MG63 (cell line): ENCODE results near the gene DHDH. TPM values are rescaled to one million over a fixed set of nuclear protein-coding genes. Genes with fewer than 3 reads are reported as not detected.

Experiments
- DNase-seq: peaks from one replicate; pipeline ENCODE4 v3.0.0-alpha.2; 2020
- H3K27me3 ChIP-seq: fragments of 250-450 bp; sonication (Bioruptor Pico); 2 replicates; pipeline ENCODE4 v1.5.1; 2020; ENCODE audit warnings: mild to moderate bottlenecking, moderate library complexity
- H3K36me3 ChIP-seq: fragments of 250-450 bp; sonication (Bioruptor Pico); 2 replicates; pipeline ENCODE4 v1.5.1; 2020; ENCODE audit warnings: mild to moderate bottlenecking, moderate library complexity
- H3K4me3 ChIP-seq: fragments of 250-450 bp; sonication (Bioruptor Pico); 2 replicates; pipeline ENCODE4 v1.5.1; 2020; ENCODE audit warnings: mild to moderate bottlenecking, moderate library complexity
- H3K9me3 ChIP-seq: fragments of 250-450 bp; sonication (Bioruptor Pico); 2 replicates; pipeline ENCODE4 v1.5.1; 2020; ENCODE audit warnings: mild to moderate bottlenecking, moderate library complexity
- total RNA-seq: library from RNA; depleted of rRNA; stranded (reverse); fragments of >200 nt; shearing (Covaris generic); gene quantifications from 2 replicates; pipeline ENCODE4 v1.2.3, GENCODE V29; 2014; ENCODE audit warnings: low replicate concordance

The DHDH gene
- total RNA-seq, 1 experiment from 2014 or later = not detected

DNA sequence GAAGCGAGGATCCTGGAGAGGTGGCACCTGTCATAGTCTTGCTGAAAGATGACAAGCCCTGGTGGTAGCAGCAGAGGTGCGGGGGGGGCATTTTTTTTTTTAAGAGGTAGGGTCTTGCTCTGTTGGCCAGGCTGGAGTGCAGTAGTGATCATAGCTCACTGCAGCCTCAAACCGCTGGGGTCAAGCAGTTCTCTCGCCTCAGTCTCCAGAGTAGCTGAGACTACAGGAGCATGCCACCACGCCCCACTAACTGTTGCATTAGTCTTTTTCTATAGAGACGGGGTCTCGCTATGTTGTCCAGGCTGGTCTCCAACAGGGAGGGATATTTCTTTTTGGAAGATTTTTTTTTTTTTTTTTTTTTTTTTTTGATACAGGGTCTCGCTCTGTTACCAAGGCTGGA lies 24.5 kb downstream of the DHDH start:
- DNase-seq = no peak
- H3K36me3 ChIP-seq = peaks cover 28% of the 10 kb centered on the region
- no peak overlapping the region for H3K4me3 ChIP-seq
- H3K27me3 ChIP-seq = no peaks in the 10 kb centered on the region
- H3K9me3 ChIP-seq = no peaks in the 10 kb centered on the region

- H3K36me3 ChIP-seq = peaks cover 28% of the 10 kb centered on the region
- DNase-seq = no peak
- H3K27me3 ChIP-seq = no peaks in the 10 kb centered on the region
- H3K9me3 ChIP-seq = no peaks in the 10 kb centered on the region
- no peak overlapping the region for H3K4me3 ChIP-seq
These were observed 26.1 kb downstream of the DHDH start for GRCh38 chr19:48959341-48960239.

DNA sequence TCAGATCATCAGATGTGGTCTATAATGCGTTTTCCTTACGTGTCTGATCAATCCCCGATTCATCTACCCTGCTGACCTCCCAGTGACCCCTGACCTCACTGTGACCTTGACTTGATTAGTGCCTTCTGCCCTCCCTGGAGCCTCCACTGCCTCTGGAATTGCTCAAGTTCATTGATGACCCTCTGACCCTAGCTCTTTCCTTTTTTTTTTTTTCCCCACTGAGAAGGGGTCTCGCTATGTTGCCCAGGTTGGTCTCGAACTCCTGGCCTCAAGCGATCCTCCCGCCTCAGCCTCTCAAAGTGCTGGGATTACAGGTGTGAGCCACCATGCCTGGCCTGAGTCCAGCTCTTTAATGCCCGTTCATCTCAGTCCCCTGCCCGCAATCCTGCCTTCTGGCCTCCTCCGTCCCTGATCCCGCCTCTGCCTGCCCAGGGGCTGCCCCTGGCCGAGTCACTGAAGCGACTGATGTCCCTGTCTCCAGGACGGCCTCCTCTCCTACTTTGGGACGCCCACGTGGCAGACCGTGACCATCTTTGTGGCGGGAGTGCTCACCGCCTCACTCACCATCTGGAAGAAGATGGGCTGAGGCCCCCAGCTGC lies 27.7 kb downstream of the DHDH start:
- H3K9me3 ChIP-seq = no peaks in the 10 kb centered on the region; the same call in 1 of the 2 replicates
- DNase-seq = no peak
- peaks cover 22% of the 10 kb centered on the region for H3K36me3 ChIP-seq
- no peaks in the 10 kb centered on the region for H3K27me3 ChIP-seq
- H3K4me3 ChIP-seq = no peak overlapping the region

DNA sequence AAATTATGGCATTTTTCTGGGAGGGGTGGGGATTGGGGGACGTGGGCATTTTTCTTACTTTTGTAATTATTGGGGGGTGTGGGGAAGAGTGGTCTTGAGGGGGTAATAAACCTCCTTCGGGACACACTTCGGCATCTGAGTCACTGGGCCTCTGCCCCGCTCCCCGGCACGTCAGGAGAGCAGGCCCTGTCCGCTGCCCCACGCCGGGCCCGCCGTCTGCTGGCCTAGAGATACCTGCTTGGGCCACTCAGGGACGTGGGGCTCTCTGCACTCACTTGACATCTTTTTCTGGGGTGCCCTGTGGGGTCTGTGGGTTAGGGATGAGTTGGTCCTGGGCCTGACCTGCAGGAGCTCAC lies 28.2 kb downstream of the DHDH start:
- DNase-seq = no peak
- Histone ChIP-seq H3K27me3 (no peaks in the 10 kb centered on the region), H3K36me3 (peaks cover 25% of the 10 kb centered on the region), H3K4me3 (no peak overlapping the region), H3K9me3 (no peaks in the 10 kb centered on the region; the same call in 1 of the 2 replicates)

GRCh38 chr19:48962029-48962848 lies 28.7 kb downstream of the DHDH start:
- Histone ChIP-seq H3K4me3 (no peak overlapping the region), H3K36me3 (peaks cover 28% of the 10 kb centered on the region), H3K27me3 (no peaks in the 10 kb centered on the region), H3K9me3 (no peaks in the 10 kb centered on the region; the same call in 1 of the 2 replicates)
- DNase-seq = peak; percentile 35

DNA sequence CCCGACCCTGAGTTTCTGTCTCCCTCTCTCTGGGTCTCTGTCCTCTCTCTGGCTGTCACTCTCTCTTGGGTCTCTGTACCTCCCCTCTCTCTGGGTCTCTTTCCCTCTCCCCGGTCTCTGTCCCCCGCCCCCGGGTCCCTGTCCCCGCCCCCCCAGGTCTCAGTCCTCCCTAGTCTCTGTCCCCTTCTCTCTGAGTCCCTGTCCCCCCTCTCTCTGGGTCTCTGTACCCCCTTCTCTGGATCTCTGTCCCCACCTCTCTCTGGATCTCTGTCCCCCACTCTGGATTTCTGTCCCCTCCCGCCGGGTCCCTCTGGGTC lies 29.3 kb downstream of the DHDH start:
- H3K9me3 ChIP-seq = no peaks in the 10 kb centered on the region; the same call in 1 of the 2 replicates
- H3K4me3 ChIP-seq = no peak overlapping the region
- H3K27me3 ChIP-seq = no peaks in the 10 kb centered on the region
- H3K36me3 ChIP-seq = peaks cover 28% of the 10 kb centered on the region
- DNase-seq = no peak

DNA sequence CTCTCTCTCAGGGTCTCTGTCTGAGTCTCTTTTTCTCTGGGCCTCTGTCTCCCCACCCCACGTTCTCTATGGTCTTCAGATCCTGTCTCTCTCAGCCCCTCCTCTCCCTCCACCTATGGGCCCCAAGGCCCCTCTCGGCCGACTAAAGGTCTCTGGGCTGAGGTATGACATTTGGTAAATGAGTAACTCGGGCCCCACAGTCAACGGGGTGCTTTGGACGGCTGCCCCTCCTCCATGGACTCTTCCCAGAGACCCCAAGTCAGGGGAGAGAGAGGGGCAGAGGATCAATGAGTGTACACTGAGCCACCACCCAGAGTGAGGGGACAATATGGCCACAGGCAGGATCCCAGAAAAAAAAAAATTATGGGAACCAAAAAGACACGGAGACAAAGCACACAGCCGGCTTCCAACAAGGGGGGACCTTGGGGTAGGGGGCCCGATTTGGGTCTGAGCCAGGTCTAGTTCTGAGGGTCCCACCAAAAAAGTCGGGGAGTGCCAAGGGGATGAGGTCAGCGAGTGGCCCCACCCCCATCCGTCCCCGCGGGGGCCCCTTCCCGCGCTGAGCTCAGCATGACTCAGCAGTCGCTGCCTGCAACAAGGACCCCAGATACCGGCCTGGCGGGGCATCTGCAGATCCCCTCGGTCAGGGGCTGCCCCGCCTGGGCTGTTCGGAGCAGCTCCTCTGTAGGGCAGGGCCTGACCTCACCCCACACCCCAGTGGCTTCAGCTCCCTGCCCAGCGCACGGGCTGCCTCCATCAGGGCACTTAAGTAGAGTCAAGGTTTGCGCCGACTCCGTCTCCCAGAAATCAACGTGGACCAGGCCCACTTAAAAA lies 30.1 kb downstream of the DHDH start:
- Histone ChIP-seq H3K4me3 (no peak overlapping the region), H3K27me3 (no peaks in the 10 kb centered on the region), H3K36me3 (peaks cover 31% of the 10 kb centered on the region), H3K9me3 (no peaks in the 10 kb centered on the region; the same call in 1 of the 2 replicates)
- peak; percentile 79 for DNase-seq

GRCh38 chr19:48964205-48965039 lies 30.9 kb downstream of the DHDH start:
- Histone ChIP-seq H3K36me3 (peaks cover 33% of the 10 kb centered on the region), H3K27me3 (no peaks in the 10 kb centered on the region), H3K9me3 (no peaks in the 10 kb centered on the region; the same call in 1 of the 2 replicates), H3K4me3 (peak overlapping the region; percentile 14; the same call in 1 of the 2 replicates)
- DNase-seq = no peak

DNA sequence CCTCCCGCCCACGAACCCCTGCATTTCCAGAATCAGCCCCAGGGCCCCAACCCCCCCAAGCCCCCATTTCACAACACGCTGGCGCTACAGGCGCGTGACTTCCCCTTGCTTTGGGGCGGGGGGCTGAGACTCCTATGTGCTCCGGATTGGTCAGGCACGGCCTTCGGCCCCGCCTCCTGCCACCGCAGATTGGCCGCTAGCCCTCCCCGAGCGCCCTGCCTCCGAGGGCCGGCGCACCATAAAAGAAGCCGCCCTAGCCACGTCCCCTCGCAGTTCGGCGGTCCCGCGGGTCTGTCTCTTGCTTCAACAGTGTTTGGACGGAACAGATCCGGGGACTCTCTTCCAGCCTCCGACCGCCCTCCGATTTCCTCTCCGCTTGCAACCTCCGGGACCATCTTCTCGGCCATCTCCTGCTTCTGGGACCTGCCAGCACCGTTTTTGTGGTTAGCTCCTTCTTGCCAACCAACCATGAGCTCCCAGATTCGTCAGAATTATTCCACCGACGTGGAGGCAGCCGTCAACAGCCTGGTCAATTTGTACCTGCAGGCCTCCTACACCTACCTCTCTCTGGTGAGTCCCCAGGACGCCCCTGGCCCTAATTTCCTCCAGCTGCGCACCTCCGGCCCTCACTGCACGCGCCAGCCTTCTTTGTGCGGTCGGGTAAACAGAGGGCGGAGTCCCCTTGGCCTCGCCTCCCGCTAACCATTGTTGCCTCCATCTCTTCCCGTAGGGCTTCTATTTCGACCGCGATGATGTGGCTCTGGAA lies 31.7 kb downstream of the DHDH start, which contains the start of gene FTL:
TSS of gene FTL (plus strand) at position 270 of the 766 bp plus-strand sequence. CDS start at position 469, 199 bp downstream.
- DNase-seq = peak; percentile 97
- H3K36me3 ChIP-seq = peaks cover 41% of the 10 kb centered on the region
- H3K27me3 ChIP-seq = no peaks in the 10 kb centered on the region
- peak within 1 kb of the TSS; percentile 84 for H3K4me3 ChIP-seq
- H3K9me3 ChIP-seq = no peaks in the 10 kb centered on the region; the same call in 1 of the 2 replicates

GRCh38 chr19:48965806-48966540 lies 32.5 kb downstream of the DHDH start:
- peaks cover 49% of the 10 kb centered on the region for H3K36me3 ChIP-seq
- no peaks in the 10 kb centered on the region; the same call in 1 of the 2 replicates for H3K9me3 ChIP-seq
- DNase-seq = peak; percentile 91
- H3K27me3 ChIP-seq = no peaks in the 10 kb centered on the region
- H3K4me3 ChIP-seq = peak overlapping the region; percentile 84

GRCh38 chr19:48966541-48967345 lies 33.2 kb downstream of the DHDH start:
- H3K27me3 ChIP-seq = no peaks in the 10 kb centered on the region
- no peaks in the 10 kb centered on the region; the same call in 1 of the 2 replicates for H3K9me3 ChIP-seq
- peak overlapping the region; percentile 84 for H3K4me3 ChIP-seq
- peaks cover 52% of the 10 kb centered on the region for H3K36me3 ChIP-seq
- DNase-seq = no peak

DNA sequence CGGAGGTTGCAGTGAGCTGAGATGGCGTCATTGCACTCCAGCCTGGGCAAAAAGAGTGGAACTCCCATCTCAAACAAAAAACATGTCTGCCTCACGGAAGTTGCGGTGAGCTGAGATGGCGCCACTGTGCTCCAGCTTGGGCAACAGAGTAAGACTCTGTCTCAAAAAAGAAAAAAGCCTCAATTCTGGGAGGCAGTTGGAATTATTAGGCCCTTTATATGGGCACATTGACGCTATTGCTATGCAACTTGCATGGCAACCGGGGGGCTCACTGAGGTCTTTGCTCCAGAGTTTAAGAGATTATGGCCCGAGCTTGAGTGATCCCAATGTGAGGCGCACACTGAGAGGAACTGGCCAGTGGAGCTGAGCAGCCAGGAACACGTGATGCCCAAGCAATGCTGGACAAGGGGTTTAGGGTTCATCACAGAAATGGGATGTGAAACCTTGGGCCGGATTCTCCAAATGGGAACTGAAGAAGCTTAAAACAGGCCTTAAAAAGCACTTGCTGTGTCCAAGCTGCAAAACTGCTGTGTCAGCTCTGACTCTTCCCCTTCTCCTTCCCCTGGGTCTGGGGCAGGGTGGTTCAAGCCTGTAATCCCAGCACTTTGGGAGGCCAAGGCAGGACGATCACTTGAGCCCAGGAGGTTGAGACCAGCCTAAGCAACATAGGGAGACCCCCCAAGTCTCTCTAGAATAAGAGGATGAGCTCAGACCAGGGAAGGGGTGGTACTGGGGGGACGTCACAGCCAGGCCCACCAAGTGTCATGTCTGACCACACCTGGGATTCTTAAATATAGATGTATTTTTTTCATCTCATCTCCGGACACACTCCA lies 34.1 kb downstream of the DHDH start:
- Histone ChIP-seq H3K36me3 (peaks cover 56% of the 10 kb centered on the region), H3K4me3 (peak overlapping the region; percentile 84; the same call in 1 of the 2 replicates), H3K27me3 (no peaks in the 10 kb centered on the region), H3K9me3 (no peaks in the 10 kb centered on the region; the same call in 1 of the 2 replicates)
- DNase-seq = no peak
